Cardiac muscle cell (in vitro differentiated cells and primary cell): Measurements from ENCODE around the gene EXOC6B. TPM values are rescaled to one million over a fixed set of nuclear protein-coding genes. Genes with fewer than 3 reads are reported as not detected.

Source experiments
- DNase-seq, 2 donors: peaks; one replicate each; pipeline versions ENCODE4 v3.0.0 to v3.0.0-alpha.2; 2010 to 2017; ENCODE audit warnings: low read depth in 1 of 2, low spot score in 1 of 2
- H3K27ac ChIP-seq: fragments of 200-600 bp; sonication (generic); 2 replicates; pipeline ENCODE4 v1.5.1; 2016
- H3K27me3 ChIP-seq: fragments of 200-600 bp; sonication (generic); 2 replicates; pipeline ENCODE4 v1.6.0; 2016; ENCODE audit warnings: control low read depth
- H3K36me3 ChIP-seq: fragments of 200-600 bp; sonication (generic); 2 replicates; pipeline ENCODE4 v1.5.1; 2016; ENCODE audit warnings: control low read depth
- H3K4me1 ChIP-seq: fragments of 200-600 bp; sonication (generic); 2 replicates; pipeline ENCODE4 v1.8.1; 2017; ENCODE audit warnings: low read depth, mild to moderate bottlenecking, mixed run types
- H3K4me3 ChIP-seq: fragments of 200-600 bp; sonication (generic); 2 replicates; pipeline ENCODE4 v1.5.1; 2016; ENCODE audit warnings: mild to moderate bottlenecking
- H3K9me3 ChIP-seq: fragments of 200-600 bp; sonication (generic); 2 replicates; pipeline ENCODE4 v1.5.1; 2017; ENCODE audit warnings: low read depth, mild to moderate bottlenecking, control low read depth
- polyA plus RNA-seq: library from polyadenylated mRNA; unstranded; fragments of >200 nt; fragmentation: Nextera tagmentation; extraction: Ambion mirVana; gene quantifications from 2 replicates; pipeline ENCODE4 v1.2.1, GENCODE V29; 2016
- total RNA-seq: library from RNA; depleted of rRNA; stranded (reverse); fragments of >200 nt; gene quantifications from 2 replicates; pipeline ENCODE4 v1.2.3, GENCODE V29; 2016
- TF ChIP-seq, protein P1 (sequence below): IDR thresholded peaks from 2 replicates; pipeline ENCODE4 v1.5.1; 2012; ENCODE audit warnings: low read depth, mild to moderate bottlenecking, low read length

The EXOC6B gene
- total and polyA plus RNA-seq, 2 experiments from 2014 or later, result 21.7 to 23.9 TPM

DNA sequence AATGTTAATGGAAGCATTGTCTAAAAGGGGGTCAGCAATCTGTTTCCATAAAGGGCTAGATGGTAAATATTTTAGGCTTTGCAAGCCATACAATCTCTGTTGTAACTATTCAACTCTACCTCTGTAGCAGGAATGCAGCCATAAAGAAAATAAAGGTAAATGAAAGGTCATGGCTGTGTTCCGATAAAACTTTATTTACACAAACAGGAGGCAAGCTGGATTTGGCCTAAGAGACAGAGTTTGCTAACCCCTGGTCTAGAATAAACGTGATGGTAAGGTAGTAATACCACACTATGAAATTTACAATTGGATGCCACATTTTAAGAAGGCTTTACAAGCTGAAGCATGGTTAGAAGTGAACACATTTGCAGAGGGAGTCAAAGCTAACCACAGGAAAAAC lies 91.4 kb downstream of the EXOC6B start:
- TF ChIP-seq, protein P1, sequence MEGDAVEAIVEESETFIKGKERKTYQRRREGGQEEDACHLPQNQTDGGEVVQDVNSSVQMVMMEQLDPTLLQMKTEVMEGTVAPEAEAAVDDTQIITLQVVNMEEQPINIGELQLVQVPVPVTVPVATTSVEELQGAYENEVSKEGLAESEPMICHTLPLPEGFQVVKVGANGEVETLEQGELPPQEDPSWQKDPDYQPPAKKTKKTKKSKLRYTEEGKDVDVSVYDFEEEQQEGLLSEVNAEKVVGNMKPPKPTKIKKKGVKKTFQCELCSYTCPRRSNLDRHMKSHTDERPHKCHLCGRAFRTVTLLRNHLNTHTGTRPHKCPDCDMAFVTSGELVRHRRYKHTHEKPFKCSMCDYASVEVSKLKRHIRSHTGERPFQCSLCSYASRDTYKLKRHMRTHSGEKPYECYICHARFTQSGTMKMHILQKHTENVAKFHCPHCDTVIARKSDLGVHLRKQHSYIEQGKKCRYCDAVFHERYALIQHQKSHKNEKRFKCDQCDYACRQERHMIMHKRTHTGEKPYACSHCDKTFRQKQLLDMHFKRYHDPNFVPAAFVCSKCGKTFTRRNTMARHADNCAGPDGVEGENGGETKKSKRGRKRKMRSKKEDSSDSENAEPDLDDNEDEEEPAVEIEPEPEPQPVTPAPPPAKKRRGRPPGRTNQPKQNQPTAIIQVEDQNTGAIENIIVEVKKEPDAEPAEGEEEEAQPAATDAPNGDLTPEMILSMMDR, result no peak
- H3K9me3 ChIP-seq, result no peaks in the 10 kb centered on the region
- no peaks in the 10 kb centered on the region for H3K36me3 ChIP-seq
- no peak for DNase-seq
- no peaks in the 10 kb centered on the region for H3K4me1 ChIP-seq
- H3K4me3 ChIP-seq, result no peak overlapping the region
- no peak overlapping the region for H3K27ac ChIP-seq
- no peaks in the 10 kb centered on the region for H3K27me3 ChIP-seq

- H3K36me3 ChIP-seq, result no peaks in the 10 kb centered on the region
- no peak overlapping the region for H3K27ac ChIP-seq
- DNase-seq, result no peak
- no peaks in the 10 kb centered on the region for H3K9me3 ChIP-seq
- TF ChIP-seq, protein P1, result no peak
- H3K27me3 ChIP-seq, result no peaks in the 10 kb centered on the region
- H3K4me3 ChIP-seq, result no peak overlapping the region
- no peaks in the 10 kb centered on the region for H3K4me1 ChIP-seq
Measured at GRCh38 chr2:72731116-72731515, 94.7 kb downstream of the EXOC6B start.

DNA sequence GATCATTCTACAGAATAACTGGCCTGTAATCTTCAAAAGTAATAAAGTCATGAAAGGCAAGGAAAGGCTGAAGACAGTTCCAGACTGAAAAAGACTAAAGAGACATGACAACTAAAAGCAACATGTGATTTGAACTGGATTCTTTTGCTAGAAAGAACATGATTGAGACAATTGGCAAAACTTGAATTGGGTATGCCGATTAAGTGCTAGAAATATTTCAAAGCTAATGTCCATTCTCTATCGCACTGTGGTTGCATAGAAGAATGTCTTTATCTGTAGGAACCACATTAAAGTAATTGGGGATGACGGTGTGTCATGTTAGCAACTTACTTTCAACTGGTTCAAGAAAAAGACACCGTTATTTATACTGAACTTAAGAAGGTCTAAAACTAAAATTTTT lies 98.5 kb downstream of the EXOC6B start:
- no peak for DNase-seq
- H3K4me1 ChIP-seq, result peaks cover 11% of the 10 kb centered on the region
- H3K36me3 ChIP-seq, result no peaks in the 10 kb centered on the region
- no peaks in the 10 kb centered on the region for H3K9me3 ChIP-seq
- no peaks in the 10 kb centered on the region for H3K27me3 ChIP-seq
- TF ChIP-seq, protein P1, result no peak
- H3K27ac ChIP-seq, result no peak overlapping the region
- no peak overlapping the region for H3K4me3 ChIP-seq

- DNase-seq, result peak in 1 of 2 donors; percentile 5
- peak overlapping the region; percentile 63 for H3K27ac ChIP-seq
- peaks cover 23% of the 10 kb centered on the region for H3K4me1 ChIP-seq
- no peaks in the 10 kb centered on the region for H3K27me3 ChIP-seq
- no peak overlapping the region for H3K4me3 ChIP-seq
- H3K36me3 ChIP-seq, result no peaks in the 10 kb centered on the region
- TF ChIP-seq, protein P1, result no peak
- no peaks in the 10 kb centered on the region for H3K9me3 ChIP-seq
Measured at GRCh38 chr2:72723769-72724370, 102.0 kb downstream of the EXOC6B start.

GRCh38 chr2:72722492-72723070 lies 103.3 kb downstream of the EXOC6B start:
- TF ChIP-seq, protein P1, result no peak
- H3K27ac ChIP-seq, result no peak overlapping the region
- peaks cover under 1% of the 10 kb centered on the region for H3K36me3 ChIP-seq
- H3K4me3 ChIP-seq, result no peak overlapping the region
- H3K4me1 ChIP-seq, result peaks cover 25% of the 10 kb centered on the region
- no peaks in the 10 kb centered on the region for H3K9me3 ChIP-seq
- H3K27me3 ChIP-seq, result no peaks in the 10 kb centered on the region
- peak in 1 of 2 donors; percentile 53 for DNase-seq
